Breast epithelium (tissue), 4 donors: ENCODE data around the gene SPON1. TPM values are rescaled to one million over a fixed set of nuclear protein-coding genes. Genes with fewer than 3 reads are reported as not detected.
A peak's percentile ranks its signal among the peaks of the same experiment; 100 is the strongest.
"Not testable (repeated sequence)": the region's sequence is repeated elsewhere in the genome, so short reads cannot be mapped to it uniquely, and the experiment has no call there.

Experiments
- DNase-seq, 2 donors: peaks; one replicate each; pipeline ENCODE4 v3.0.0-alpha.2; 2019; ENCODE audit warnings: low spot score in 2 of 2
- H3K27ac ChIP-seq, 2 donors: fragments of 200-600 bp; sonication (generic) in 1 of 2; one replicate each; pipeline ENCODE4 v1.5.1; 2016 to 2019; ENCODE audit warnings: mild to moderate bottlenecking in 1 of 2
- H3K27me3 ChIP-seq, 2 donors: fragments of 200-600 bp; sonication (generic) in 1 of 2; one replicate each; pipeline versions ENCODE4 v1.5.1 to v1.6.0; 2017 to 2019; ENCODE audit warnings: control low read depth in 1 of 2, mild to moderate bottlenecking in 1 of 2
- H3K36me3 ChIP-seq: fragments of 200-600 bp; one replicate; pipeline ENCODE4 v1.5.1; 2019
- H3K4me1 ChIP-seq, 2 donors: fragments of 200-600 bp; sonication (generic); one replicate each; pipeline ENCODE4 v1.5.1; 2016 to 2019; ENCODE audit warnings: control low read depth in 1 of 2
- H3K4me3 ChIP-seq, 3 donors: fragments of 200-600 bp; sonication (generic); 1 replicate in 2 of 3; 2 replicates in 1 of 3; pipeline ENCODE4 v1.5.1; 2016 to 2019; ENCODE audit warnings: mild to moderate bottlenecking in 3 of 3, moderate library complexity in 2 of 3
- H3K9me3 ChIP-seq, 2 donors: fragments of 200-600 bp; sonication (generic) in 1 of 2; one replicate each; pipeline ENCODE4 v1.5.1; 2016 to 2019; ENCODE audit warnings: control low read depth in 1 of 2
- POLR2A ChIP-seq: fragments of 450-650 bp; IDR thresholded peaks from one replicate; pipeline ENCODE4 v1.6.1; 2016; ENCODE audit warnings: antibody characterized with exemption, mild to moderate bottlenecking, moderate library complexity
- POLR2AphosphoS5 ChIP-seq, 3 donors: sonication (generic); formaldehyde crosslinking; IDR thresholded peaks; one replicate each; pipeline ENCODE4 v1.6.1; 2017; ENCODE audit warnings: antibody characterized with exemption in 3 of 3
- intact Hi-C: fragments of 100-400 bp; cut with DNase I; formaldehyde crosslinking; loops from one replicate; pipeline ENCODE4 v1.15.1; 2023; ENCODE audit warnings: low total_unique reads
- total RNA-seq, 3 donors: library from RNA; depleted of rRNA; stranded (reverse); fragments of >200 nt; gene quantifications; one replicate each; pipeline ENCODE4 v1.1.0, GENCODE V29; 2016
- TF ChIP-seq, protein P1 (sequence below), 3 donors: fragments of 450-650 bp; IDR thresholded peaks; one replicate each; pipeline ENCODE4 v1.5.1; 2016 to 2017; ENCODE audit warnings: antibody characterized with exemption in 3 of 3, mild to moderate bottlenecking in 3 of 3, moderate library complexity in 3 of 3

The SPON1 gene
- total RNA-seq, 3 donors from 2014 or later: 30.1 to 133 (median 34.7) TPM

DNA sequence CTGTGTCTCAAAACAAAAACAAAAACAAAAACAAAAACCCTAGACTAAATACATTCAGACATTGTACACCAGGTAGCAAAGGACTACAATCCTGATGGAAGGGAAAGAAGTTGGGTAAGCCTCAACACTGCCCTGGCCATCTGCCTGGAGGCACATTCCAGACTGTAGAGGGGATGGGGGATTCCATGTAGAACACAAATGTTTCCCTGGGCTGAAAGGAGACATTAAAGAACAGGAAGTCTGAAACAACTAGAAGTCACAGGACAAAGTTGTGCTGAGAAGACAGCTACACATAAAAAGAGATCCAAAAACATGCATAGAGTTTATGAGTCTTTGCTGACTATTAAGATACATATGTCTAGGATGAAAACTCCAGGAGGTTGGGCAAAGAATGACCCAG lies 312.6 kb downstream of the SPON1 start:
- Histone ChIP-seq H3K4me1 (no peaks in the 10 kb centered on the region), H3K27ac (no peak overlapping the region), H3K27me3 (no peaks in the 10 kb centered on the region), H3K4me3 (no peak overlapping the region), H3K36me3 (no peaks in the 10 kb centered on the region), H3K9me3 (no peaks in the 10 kb centered on the region)
- TF ChIP-seq POLR2AphosphoS5 (IDR thresholded peaks at IDR 0.05): no peak
- TF ChIP-seq POLR2A: no peak
- TF ChIP-seq, protein P1, sequence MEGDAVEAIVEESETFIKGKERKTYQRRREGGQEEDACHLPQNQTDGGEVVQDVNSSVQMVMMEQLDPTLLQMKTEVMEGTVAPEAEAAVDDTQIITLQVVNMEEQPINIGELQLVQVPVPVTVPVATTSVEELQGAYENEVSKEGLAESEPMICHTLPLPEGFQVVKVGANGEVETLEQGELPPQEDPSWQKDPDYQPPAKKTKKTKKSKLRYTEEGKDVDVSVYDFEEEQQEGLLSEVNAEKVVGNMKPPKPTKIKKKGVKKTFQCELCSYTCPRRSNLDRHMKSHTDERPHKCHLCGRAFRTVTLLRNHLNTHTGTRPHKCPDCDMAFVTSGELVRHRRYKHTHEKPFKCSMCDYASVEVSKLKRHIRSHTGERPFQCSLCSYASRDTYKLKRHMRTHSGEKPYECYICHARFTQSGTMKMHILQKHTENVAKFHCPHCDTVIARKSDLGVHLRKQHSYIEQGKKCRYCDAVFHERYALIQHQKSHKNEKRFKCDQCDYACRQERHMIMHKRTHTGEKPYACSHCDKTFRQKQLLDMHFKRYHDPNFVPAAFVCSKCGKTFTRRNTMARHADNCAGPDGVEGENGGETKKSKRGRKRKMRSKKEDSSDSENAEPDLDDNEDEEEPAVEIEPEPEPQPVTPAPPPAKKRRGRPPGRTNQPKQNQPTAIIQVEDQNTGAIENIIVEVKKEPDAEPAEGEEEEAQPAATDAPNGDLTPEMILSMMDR (IDR thresholded peaks at IDR 0.05): no peak
- intact Hi-C loops: no loop called here
- no peak for DNase-seq

DNA sequence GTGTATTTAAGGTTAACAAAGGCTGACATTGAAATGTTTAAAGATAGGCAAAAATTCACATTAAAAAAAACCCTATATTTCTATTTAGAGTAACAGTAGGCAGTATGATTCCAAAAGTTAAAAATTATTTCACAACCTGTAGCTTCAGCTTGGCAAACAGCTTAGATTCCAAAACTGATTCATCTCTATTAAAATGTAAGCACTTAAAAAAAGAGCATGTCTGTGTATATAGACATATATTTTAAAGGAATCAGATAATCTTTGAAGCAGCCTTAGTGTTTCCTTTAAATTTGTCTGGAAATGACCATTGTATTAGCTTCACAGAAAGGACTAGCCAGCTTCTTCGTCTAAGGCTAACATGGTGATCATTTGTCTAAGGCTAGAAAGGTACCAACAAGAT lies 316.3 kb downstream of the SPON1 start:
- H3K36me3 ChIP-seq, DNase-seq, intact Hi-C loops, H3K9me3 ChIP-seq, H3K4me3 ChIP-seq, H3K4me1 ChIP-seq, H3K27ac ChIP-seq, H3K27me3 ChIP-seq: not testable (repeated sequence)

GRCh38 chr11:14288189-14288935 lies 325.8 kb downstream of the SPON1 start:
- TF ChIP-seq POLR2AphosphoS5 (IDR thresholded peaks at IDR 0.05) (no peak), POLR2A (no peak)
- TF ChIP-seq, protein P1 (IDR thresholded peaks at IDR 0.05): no peak
- no peaks in the 10 kb centered on the region for H3K27me3 ChIP-seq
- H3K9me3 ChIP-seq: no peaks in the 10 kb centered on the region
- H3K4me3 ChIP-seq: no peak overlapping the region
- no peak overlapping the region for H3K27ac ChIP-seq
- intact Hi-C loops: no loop called here
- DNase-seq: no peak
- no peaks in the 10 kb centered on the region for H3K36me3 ChIP-seq
- H3K4me1 ChIP-seq: no peaks in the 10 kb centered on the region

- no peak overlapping the region for H3K4me3 ChIP-seq
- intact Hi-C loops: no loop called here
- H3K4me1 ChIP-seq: no peaks in the 10 kb centered on the region
- no peaks in the 10 kb centered on the region for H3K9me3 ChIP-seq
- no peak for DNase-seq
- TF ChIP-seq POLR2AphosphoS5 (IDR thresholded peaks at IDR 0.05): no peak
- no peak for TF ChIP-seq POLR2A
- TF ChIP-seq, protein P1 (IDR thresholded peaks at IDR 0.05): no peak
- no peak overlapping the region for H3K27ac ChIP-seq
- no peaks in the 10 kb centered on the region for H3K36me3 ChIP-seq
- no peaks in the 10 kb centered on the region for H3K27me3 ChIP-seq
Measured at GRCh38 chr11:14290422-14290821, 327.9 kb downstream of the SPON1 start.

GRCh38 chr11:14299921-14300320 lies 337.4 kb downstream of the SPON1 start:
- Histone ChIP-seq H3K4me3 (no peak overlapping the region), H3K27ac (no peak overlapping the region), H3K4me1 (no peaks in the 10 kb centered on the region), H3K27me3 (no peaks in the 10 kb centered on the region), H3K9me3 (no peaks in the 10 kb centered on the region), H3K36me3 (no peaks in the 10 kb centered on the region)
- intact Hi-C loops: loop anchor here (10.0 kb wide), 1 partner anchor 145 kb away; no protein-coding TSS in a partner anchor
- no peak for DNase-seq
- no peak for TF ChIP-seq POLR2AphosphoS5 (IDR thresholded peaks at IDR 0.05)

- Histone ChIP-seq H3K4me3 (no peak overlapping the region), H3K27ac (no peak overlapping the region), H3K27me3 (no peaks in the 10 kb centered on the region), H3K9me3 (no peaks in the 10 kb centered on the region), H3K4me1 (no peaks in the 10 kb centered on the region), H3K36me3 (no peaks in the 10 kb centered on the region)
- TF ChIP-seq, protein P1 (IDR thresholded peaks at IDR 0.05): peak; percentile 55 to 83 (median 70)
- no peak for TF ChIP-seq POLR2A
- intact Hi-C loops: loop anchor here (10.0 kb wide), 1 partner anchor 144 kb away; no protein-coding TSS in a partner anchor
- peak in 1 of 2 donors; percentile 37 for DNase-seq
Measured at GRCh38 chr11:14300661-14301304, 338.3 kb downstream of the SPON1 start.
